ENCODE data around the gene UBXN11. TPM values are rescaled to one million over a fixed set of nuclear protein-coding genes. Genes with fewer than 3 reads are reported as not detected.
"Not testable (repeated sequence)": the region's sequence is repeated elsewhere in the genome, so short reads cannot be mapped to it uniquely, and the experiment has no call there.

The UBXN11 gene
- total RNA-seq, 1 donor from 2014 or later, result 3.0 TPM

GRCh38 chr1:26337206-26337535, 30.7 kb upstream of the UBXN11 start:
- no peak for DNase-seq (ENCODE audit: low read depth, low spot score)

GRCh38 chr1:26336477-26337205, 30.2 kb upstream of the UBXN11 start:
- no peak for DNase-seq (ENCODE audit: low read depth, low spot score)

GRCh38 chr1:26335774-26336476, 29.5 kb upstream of the UBXN11 start:
- DNase-seq (ENCODE audit: low read depth, low spot score), result no peak

GRCh38 chr1:26333312-26333711, 26.9 kb upstream of the UBXN11 start:
- DNase-seq (ENCODE audit: low read depth, low spot score), result not testable (repeated sequence)

GRCh38 chr1:26330276-26330675, 23.8 kb upstream of the UBXN11 start:
- DNase-seq (ENCODE audit: low read depth, low spot score), result no peak

GRCh38 chr1:26329380-26329779, 22.9 kb upstream of the UBXN11 start:
- DNase-seq (ENCODE audit: low read depth, low spot score), result not testable (repeated sequence)

GRCh38 chr1:26328597-26328996, 22.2 kb upstream of the UBXN11 start:
- DNase-seq (ENCODE audit: low read depth, low spot score), result no peak

DNA sequence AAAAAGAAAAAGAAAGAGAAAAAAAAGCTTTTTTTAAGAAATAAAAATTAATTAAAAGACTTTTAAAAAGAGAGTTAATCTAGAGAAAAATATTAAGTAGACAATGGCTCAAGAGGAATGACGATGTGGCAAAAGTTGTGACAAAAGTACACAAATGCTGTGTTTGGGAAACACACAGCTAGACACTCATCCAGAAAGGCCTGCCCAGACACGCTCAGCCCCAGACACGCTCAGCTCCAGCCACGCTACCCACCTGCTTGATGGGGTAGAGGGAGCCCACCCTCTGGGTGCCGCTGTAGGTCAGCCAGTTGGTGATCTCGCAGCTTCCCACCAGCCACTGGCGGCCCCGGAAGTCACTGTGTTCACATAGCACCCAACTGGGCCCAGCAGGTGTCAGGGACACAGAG, 21.5 kb upstream of the UBXN11 start:
- no peak for DNase-seq (ENCODE audit: low read depth, low spot score)

DNA sequence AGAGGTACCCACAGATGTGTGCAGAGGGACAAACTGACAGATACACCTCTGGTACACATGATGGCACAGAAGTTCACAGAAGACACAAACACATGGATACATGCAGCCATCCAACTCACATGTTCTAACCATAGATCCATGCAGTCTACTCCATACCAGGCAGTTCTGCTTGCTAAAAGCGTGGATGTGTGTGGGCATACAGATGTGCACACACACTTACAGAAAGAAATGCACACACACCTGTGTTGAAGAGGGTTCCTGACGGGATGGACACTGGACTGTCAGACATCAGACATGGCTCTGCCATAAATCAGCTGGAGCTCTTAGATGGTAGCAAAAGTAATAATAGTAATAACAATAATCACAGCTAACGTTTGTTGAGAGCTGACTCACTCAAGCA, 18.1 kb upstream of the UBXN11 start:
- DNase-seq (ENCODE audit: low read depth, low spot score), result no peak

GRCh38 chr1:26323382-26323781, 16.9 kb upstream of the UBXN11 start:
- no peak for DNase-seq (ENCODE audit: low read depth, low spot score)

DNA sequence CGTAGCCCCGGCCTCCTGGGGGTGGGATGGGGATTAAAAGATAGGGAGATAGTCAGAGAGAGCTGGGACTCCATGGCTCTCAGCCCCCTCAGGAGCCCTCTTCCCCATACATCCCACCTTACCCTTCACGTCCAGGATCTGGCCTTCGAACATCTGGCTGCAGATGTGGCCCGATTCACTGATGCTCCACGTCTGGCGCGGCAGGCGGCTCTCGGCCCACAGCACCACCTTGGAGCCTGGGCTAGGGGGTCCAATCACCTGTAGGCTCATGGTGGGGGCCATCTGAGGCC, 15.6 kb upstream of the UBXN11 start:
- no peak for DNase-seq (ENCODE audit: low read depth, low spot score)

GRCh38 chr1:26321315-26322041, 15.0 kb upstream of the UBXN11 start:
- peak; percentile 47 for DNase-seq (ENCODE audit: low read depth, low spot score)

- no peak for DNase-seq (ENCODE audit: low read depth, low spot score)
These were observed 14.5 kb upstream of the UBXN11 start for GRCh38 chr1:26320896-26321295.

- DNase-seq (ENCODE audit: low read depth, low spot score), result no peak
These were observed 12.1 kb upstream of the UBXN11 start for GRCh38 chr1:26318338-26319064.

DNA sequence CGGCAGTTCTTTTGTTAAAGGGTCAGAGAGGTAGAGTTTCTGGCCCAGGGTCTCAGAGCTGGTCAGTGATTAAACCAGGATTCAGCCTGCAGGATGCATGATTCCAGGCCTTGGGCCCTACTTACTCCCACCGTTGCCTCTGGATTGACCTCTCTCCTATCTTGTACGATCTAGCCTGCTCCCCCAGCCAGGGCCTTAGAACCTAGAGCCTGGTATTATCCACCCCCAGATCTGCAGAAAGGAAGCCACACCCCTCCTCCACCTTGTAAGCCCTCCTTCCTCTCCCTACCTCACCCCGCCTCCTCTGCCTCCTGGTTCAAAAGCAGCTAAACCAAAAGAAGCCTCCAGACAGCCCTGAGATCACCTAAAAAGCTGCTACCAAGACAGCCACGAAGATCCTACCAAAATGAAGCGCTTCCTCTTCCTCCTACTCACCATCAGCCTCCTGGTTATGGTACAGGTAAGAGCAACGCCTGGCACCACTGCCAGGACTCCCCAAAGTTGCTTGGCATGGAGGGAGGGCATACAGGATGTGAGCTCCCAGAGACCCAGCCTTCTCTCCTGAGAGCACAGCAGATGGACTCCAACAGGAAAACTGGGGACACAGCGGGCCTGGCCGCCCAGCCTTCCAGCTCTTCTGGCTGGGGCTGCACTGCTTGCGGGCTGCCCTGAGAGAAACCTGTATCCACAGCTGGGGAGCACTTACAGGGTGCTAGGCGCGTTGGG, 11.3 kb upstream of the UBXN11 start, which contains the start of gene CD52:
CD52 (plus strand) TSS at position 347 of the 726 bp plus-strand sequence; CDS start at position 407, 60 bp downstream.
- no peak for DNase-seq (ENCODE audit: low read depth, low spot score)

GRCh38 chr1:26317146-26317545, 10.7 kb upstream of the UBXN11 start:
- no peak for DNase-seq (ENCODE audit: low read depth, low spot score)

DNA sequence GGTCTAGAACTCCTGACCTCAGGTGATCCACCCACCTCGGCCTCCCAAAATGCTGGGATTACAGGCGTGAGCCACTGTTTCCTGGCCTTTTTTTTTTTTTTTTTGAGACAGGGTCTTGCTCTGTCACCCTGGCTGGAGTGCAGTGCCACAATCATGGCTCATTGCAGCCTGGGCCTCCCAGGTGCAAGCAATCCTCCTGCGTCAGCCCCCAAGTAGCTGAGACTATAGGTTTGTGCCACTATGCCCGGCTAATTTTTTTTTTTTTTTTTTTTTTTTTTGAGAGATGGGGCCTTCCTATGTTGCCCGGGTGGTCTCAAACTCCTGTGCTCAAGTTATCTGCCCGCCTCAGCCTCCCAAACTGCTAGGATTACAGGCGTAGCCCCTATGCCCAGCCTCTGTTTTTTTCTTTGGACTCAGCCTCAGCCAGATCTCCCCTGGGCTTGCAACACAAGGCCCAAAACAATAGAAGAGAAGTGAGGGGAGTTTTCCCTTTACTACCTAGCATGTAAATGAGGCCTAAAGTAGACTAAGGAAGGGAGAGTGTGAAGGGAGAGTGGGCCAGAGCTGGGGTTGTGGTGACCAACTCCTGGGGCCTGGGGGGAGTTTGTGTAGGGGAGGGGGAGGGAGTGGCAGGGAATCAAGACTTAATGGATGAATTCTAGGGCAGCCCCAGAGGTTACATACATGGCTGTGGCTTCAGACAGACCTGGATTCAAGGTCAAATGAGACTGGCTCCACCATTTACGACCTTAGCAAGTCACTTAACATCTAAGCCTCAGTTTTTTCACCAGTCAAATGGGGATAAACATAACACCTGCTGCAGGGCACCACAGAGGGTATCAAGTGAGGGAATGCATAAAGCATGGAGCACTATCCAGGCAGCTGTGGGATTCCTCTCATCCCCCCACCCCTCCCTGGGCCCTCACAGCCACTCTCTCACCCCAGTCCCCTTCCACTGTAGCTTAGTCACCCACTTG, 9.7 kb upstream of the UBXN11 start:
- DNase-seq (ENCODE audit: low read depth, low spot score), result no peak

DNA sequence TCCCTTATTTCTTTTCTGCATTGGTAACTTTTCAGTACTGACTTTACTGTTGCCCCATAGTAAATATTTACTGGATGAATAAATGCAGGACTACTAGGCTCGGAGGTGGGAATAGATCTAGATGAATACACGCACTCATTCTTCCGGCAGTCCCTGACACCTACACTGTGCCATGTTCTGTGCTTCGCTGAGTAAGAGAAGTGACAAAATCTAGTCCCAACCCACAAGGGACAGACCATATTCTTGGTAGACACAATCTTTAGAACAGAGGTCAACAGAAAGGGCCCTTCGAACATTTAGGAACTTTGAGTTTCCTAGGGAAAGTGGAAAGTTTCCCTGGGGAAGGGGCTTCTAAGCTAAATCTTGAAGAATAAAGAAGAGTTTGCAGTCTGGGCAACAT, 8.1 kb upstream of the UBXN11 start:
- no peak for DNase-seq (ENCODE audit: low read depth, low spot score)

DNA sequence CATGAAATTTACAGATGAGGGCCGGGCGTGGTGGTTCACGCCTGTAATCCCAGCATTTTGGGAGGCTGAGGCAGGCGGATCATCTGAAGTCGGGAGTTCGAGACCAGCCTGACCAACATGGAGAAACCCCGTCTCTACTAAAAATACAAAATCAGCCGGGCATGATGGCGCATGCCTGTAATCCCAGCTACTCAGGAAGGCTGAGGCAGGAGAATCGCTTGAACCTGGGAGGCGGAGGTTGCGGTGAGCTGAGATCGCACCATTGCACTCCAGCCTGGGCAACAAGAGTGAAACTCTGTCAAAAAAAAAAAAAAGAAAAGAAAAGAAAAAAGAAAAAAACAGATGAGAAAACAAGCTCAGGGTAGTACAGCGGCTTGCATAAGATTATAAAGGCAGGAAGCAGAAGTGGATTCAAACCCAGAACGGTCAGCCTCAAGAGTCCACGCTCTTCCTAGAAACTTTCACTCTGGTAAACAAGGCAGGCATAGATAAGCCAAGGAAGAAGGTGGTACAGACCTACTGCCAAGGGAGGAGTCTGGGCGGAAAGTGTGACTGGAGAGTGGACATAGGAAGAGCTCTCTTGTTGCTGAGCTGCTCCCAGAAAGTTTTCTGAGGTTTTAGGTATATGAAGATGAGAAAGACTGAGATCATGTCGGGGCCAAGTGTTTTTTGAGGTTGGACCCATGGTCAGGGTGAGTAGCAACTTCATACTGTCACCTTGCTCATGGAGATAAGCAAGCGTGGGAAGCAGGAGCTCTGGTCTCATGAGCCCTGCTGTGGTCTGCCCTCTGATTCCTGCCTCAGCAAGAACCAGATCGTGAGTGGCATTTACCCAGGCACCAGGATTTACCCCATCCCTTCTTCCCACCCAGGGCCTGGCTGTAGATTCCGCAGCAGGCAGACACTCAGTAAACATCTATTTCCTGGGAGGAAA, 1.8 kb upstream of the UBXN11 start:
- DNase-seq (ENCODE audit: low read depth, low spot score), result not testable (repeated sequence)
